GM19324 (cell line): ENCODE data around the gene MYRIP.

Experiments
- ATAC-seq: cut with Tn5 transposase; IDR thresholded peaks from one replicate; pipeline ENCODE4 v1.9.1; 2021; ENCODE audit warnings: mild to moderate bottlenecking, moderate library complexity; ENCODE audit not compliant: unreplicated experiment, low FRiP score

The MYRIP gene

DNA sequence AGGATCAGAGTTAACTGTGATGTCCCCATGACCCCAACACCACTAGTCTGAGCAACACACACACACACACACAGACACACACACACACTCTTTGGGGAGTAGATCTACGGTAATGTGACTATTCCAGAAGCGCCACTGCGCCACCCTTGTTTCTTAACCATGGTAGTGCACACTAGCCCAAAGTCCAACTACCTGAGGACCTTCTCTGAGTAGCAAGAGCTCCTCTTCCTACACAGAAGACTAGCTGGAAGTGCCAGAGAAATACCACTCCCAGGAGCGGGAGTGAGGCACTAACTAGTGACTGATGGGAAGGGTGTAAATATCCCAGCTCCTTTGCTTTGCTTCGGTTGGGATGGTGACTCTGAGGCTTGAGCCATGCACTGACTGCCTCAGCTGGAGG lies 404.1 kb downstream of the MYRIP start:
- no peak for ATAC-seq

DNA sequence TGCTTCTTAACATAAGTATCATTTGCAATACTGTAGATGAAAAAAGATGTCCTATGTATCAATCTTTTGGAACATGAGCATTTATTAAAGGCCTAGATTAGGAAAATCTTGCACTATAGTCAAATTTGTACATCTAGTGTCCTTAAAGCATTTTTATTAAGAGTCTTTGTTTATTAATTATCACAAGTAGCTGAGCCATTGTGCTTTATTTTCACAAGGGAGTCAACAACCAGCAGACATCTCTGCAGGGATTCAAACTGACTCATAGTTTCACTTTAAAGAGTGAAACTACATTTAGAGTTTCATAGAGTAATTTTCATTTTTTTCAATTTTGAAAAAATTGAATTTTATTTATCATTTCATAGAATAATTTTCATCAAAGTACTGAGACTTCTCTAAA lies 405.6 kb downstream of the MYRIP start:
- ATAC-seq, result no peak

DNA sequence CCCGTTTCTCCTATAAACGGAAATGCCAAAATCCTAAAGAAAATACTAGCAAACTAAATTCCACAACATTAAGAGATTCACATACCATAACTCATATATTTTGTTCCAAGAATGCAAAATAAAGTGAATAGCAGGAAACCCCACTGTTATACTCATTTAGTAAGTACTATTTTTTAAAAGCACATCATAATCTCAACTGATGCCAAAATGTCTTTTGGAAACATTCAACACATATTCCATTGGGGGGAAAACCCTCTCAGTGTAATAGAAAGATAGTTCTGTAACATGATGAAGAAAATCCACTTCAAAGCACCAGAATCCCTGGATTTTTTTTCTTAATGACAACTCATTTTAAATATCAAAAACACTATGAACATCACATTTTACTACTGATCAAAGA lies 407.1 kb downstream of the MYRIP start:
- ATAC-seq, result no peak

DNA sequence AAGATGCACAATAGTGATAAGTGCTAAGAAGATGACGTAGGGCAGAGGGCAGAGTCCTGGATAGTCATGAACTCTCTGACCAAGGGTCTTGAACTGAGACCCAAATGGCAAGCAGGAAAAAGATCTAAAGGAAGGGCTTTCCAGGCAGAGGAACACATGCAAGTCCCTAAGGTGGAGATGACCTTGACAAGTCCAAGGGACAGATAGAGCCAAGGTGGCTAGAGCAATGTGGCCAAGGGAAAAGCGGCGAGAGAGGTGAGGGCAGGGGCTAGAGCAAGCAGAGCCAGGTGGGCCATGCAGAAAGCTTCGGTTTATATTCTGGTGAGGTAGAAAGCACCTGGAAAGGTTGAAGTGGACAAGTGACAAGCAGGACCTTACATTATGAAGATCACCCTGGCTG lies 414.4 kb downstream of the MYRIP start:
- no peak for ATAC-seq

DNA sequence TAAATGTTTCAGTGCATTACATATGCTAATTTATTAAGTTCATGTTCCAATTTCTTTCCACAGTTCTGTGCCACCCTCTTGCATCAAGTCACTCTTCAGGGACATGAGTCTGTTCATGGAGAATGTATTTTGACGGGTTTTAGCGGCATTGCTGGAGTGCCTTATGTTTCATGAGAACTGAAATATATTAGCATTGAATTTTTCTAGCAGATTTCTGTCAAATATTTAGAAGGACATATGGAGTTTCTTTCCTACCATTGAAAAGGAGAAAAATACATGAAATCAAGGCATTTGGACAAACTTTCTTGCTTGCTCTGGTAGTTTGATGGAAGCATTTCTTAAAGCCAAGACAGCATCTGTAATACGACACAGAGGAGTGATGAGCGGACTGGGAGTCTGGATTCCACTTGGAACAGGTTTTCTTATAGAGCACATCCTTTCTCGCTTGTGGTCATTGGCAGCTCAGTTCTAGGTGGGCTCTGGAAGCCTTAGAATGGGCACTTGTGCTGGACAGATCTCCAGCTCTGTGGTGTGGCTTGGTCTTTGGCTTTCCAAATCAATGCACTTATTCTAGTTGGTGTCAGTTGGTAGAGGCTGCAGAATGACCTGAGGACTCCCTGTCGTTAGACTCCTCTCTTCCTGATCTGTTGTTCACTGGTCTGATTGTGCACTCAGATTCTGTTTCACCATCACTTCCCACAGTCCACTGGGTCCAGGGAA lies 415.5 kb downstream of the MYRIP start:
- no peak for ATAC-seq

DNA sequence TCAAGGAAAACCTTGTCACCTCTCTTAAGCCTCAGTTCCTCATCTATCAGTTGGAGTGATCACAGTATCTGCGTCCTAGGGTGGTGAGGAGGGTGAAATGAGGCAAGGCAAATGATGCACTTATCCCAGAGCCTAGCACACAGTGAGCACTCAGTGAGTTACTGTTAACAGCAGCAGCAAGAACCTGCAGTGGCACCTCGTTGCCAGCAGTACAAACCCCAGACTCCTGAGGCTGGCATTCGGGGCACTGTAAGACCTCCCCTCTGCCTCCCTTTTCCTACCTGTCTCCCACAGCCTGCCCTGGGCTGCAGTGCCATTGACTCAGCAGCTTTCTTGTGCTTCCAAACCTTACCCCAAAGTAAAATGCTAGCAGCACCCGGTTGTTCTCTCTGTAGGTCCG lies 417.2 kb downstream of the MYRIP start:
- no peak for ATAC-seq

DNA sequence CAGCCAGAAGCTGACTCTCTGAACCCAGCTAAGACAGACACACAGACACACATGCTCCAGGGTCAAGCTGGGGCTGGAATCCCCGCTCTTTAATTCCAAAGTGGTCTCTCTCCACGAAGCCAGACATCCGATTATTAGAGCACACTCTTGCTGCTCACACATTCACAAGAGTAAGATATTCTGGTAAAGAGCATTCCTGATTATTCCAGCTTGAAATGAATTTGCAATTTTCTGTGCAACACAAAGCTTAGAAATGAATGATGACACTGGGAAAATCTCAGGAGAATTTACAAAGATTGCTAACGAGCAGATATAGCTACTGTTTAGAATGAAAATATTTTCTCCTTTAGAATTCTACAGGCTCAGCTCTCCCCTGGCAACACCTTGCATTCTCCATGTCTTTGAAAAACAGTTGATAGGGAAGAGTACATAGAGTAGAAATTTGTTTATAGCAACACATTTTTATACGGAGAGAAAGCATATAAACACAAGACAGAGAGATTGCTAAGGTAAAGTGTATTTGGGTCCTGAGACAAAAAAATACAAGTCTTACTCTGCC lies 419.5 kb downstream of the MYRIP start:
- ATAC-seq, result no peak

DNA sequence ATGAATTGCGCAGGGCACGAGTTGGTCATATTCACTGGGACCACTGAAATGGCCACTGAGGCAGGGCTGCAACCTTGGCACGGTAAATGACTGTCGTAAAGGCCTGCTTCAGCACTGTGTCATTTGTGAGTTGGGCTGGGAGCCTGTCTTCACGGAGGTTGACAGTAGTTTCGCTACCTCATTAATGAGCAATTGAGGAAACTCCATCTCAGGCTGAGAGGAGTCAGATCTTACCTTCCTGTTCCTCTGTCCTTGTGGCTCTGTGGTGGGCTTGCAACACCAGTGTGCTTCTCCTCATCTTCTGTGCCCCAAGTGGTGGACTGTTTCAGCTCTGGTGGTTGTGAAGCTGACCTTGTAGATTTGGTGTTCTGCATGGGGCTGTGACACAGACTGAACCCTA lies 420.0 kb downstream of the MYRIP start:
- peak; percentile 67 for ATAC-seq

DNA sequence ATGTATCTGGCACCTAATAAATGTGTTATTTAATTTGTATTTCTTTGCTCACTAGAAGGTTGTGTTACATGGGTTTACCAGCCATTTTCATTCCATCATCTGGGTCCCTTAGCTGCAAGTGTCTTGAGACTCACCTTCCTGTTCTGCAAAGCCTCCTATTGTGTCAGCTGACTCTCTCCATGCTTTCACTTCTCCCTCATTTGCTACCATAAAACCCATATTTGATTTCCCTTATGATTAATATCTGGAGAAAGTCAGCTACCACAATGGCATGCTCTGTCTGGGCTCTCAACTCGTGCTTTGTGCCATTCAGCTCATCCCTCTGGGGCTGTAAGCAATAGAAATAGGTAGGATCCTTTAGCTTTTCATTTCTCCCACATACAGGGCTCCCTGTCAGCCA lies 420.6 kb downstream of the MYRIP start:
- no peak for ATAC-seq

DNA sequence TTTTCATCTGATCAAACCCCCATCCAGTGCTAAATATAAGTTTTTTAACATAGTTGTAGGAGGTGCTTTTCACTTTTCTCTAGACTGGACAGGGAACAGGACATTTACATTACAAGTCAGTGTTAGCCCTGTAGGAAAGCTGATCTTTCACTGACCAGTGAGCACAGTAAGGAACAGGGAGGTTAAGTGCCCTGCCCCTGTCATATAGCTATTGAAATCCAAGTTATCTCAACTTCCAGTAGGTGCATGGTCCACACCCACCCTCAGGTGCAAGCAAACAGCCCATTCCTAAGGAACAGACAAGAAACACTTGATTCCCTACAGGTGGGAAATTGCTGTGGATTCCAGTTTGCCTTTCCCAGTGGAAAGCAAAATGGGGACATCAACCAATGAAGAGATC lies 421.0 kb downstream of the MYRIP start:
- no peak for ATAC-seq

DNA sequence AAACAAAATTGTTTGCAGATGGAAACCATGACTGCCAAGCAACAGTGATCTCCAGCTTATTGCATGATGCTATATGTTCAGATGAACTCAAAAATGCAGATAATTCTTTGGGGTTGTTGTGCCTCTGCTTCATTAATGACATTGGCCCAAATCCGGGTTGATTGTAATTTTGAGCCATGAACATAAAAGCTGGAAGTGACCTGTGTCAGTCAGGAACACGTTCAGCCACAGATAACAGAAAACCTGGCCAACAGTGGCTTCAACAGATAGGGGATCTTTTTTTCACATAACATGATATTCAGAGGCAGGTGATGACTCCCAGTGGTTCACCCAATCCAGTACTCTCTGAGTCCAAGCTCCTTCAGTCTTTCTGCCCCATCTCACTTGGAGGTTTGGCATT lies 423.2 kb downstream of the MYRIP start:
- no peak for ATAC-seq

DNA sequence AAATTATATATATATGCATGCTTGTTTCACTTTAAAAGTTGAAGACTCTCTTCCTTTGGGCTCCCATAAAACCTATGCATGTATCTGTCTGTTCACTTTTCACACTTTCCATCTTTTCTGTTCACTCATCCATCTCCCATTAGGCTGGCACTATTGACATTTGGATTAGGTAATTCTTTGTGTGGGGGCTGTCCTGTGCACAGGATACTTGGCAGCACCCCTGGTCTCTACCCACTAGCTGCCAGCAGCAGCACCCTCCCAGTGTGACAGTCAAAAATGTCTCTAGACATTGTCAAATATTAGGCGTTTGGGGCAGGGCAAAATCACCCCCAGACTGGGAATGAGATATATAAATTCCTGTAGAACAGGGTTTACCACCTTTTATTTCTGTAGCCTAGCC lies 427.8 kb downstream of the MYRIP start:
- ATAC-seq, result no peak

DNA sequence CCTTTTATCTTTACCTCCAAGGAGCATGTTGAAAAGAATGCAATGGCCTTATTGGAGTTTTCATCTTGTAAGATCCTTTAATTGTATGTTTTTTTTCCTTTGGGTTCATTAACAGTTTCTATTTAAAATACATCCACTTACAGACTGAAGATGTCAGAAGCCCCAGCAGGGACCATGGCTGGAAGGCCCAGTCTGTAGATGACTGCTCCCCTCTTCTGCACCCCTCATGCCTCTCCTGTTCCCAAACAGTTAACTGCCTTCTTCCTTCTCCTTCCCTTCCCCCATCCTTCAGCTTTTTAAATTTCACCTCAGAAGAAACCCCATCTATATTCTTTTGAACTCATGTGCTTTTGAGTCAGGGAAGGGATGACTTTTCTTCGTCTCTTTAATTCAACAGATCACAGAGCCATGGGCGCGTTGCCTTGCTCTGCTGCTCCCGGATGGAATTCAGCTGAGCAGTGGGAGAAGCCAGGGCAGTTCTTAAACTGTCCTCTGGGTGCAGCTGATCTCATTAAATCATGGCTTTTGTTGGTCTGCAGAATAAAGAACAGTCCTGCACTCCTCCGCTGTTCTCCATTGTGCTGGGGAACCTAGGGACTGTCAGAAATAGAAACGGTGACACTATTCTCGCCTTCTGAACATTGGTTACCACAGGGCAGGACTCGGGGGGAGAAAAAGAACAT lies 428.6 kb downstream of the MYRIP start:
- ATAC-seq, result no peak

DNA sequence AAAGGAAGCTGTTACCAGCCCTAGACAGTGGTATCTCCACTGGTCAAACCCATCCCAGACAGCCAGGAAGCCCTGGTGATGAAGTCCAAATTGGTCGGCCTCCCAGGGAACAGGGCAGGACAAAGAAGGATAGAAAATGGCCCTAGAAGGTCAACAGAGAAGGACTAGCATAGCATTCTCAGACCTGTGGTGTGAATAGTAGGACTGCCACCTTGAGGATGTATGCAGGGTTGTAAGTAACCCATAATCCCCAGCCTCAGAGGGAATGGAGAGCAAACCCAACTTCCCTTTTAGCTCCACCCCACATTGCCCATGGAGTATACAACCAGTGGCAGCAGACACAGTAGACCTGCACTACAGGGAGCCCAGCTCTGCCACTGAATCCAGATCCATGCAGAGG lies 431.5 kb downstream of the MYRIP start:
- no peak for ATAC-seq

DNA sequence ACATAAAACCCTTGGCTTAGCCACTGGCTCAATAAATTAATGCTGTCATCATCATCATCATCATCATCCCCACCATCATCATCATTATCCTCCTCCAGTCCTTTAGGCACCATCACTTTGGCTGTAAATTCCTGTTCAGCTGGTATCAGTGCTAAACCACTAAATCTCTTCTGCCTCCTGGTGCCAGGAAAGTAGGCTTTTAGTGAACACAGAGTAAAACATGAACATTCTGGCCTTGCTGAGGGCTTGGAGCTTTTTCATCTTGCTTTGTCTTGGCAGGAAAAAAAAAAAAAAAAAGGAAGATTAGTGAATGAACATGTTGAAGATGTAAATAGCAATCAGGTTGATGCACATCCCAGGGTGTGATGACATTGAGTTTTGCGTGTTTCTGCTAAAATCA lies 432.8 kb downstream of the MYRIP start:
- no peak for ATAC-seq

DNA sequence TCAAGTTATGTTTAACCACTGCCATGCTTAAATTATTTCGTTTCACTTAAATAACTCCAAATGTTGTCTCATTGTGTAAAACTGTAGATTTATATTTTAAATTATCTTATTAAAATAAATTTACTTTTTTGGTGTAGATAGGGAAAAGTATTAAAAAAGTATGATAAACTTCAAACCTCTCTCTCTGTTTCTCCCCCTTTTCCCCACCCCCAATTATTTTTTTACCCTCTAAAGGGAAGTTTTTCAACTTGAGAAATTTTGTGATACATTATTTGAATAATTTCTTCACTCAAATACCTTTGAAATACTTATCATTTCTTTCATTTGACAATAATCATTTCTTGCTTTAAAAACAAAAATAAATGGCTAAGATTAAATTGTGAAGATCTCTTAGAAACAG lies 433.2 kb downstream of the MYRIP start:
- no peak for ATAC-seq

DNA sequence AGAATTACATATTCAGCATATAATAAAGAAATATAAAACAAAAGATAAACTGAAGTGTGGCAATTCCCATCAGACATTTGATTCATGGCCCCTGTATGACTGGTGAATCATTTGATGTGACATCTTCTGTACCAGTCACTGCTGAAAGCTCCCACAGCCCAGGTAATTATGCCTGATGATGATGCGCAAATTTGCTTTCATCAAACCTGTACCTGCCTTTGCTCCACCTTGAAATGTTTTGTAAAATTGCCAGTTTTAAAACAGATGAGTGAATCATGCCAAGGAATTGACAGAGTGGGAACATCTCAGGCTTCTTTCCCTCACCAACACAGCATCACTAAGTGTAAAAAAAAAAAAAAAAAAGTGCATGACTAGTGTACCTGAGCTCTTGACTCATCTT lies 433.6 kb downstream of the MYRIP start:
- no peak for ATAC-seq

DNA sequence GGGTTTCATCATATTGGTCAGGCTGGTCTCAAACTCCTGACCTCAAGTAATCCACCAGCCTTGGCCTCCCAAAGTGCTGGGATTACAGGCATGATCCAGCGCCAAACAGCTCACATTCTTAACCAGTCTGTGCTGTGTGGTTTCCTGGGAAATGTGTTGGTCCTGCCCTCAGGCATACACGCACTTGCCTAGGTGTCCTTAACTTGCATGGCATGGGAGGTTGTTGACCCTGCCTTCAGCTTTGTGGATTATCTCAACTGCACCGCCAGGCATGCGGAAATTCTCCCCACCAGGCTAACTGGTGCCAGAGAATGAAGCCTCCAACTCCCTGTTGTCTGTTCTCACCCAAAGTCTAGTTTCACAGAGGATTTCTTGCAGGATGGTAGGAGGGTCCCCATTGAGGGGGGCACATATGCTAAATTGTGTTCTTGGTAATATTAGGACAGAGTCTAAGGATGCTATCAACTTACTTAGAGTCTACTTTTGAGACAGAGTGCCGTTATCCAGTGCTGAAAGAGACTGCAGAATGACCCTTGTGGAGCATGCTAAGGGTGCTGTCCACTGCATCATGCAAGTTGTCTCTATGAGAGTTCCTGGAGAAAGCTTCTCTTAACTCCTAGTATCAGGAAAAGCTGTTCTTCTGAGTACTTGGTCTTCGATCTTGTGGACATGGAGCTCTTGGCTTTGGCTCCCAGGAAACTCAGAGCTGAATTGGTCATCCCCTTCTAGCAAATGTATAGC lies 438.5 kb downstream of the MYRIP start:
- ATAC-seq, result no peak

DNA sequence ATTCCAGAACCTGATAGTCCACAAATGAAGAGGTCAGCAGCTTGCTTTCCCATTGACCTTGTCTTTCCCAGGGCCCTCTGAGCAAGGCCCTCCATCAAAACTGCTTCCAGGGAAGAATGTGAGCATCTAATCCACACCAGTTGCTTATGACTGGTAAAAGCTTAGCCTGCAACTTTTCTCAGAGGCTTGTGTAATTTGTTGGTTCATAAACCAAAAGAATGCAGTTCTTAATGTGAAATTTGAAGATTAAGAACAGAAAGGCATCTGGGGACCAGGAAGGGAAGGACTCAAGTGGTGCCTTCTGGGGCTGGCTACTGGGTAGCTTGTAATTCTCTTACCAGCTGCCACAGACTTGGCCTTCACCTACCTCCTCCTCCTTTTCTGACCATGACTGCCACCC lies 439.2 kb downstream of the MYRIP start:
- no peak for ATAC-seq

DNA sequence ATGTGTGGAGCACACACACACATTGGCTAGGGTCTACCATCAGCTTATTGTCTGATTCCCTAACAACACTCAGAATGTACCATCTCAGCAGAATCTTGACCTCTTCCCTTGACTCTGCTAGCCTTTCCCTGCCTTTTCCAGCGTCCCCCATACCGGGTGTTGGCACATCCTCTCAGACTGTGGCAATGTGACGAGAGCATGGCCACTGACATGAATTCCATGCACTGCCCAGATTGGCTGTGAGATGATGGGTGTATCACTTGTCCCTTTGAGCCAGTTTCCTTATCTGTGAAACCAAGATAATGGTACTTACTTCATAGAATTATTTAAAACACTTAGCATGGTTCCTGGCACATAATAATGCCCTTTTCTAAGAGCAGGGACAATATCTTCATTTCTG lies 439.8 kb downstream of the MYRIP start:
- no peak for ATAC-seq

DNA sequence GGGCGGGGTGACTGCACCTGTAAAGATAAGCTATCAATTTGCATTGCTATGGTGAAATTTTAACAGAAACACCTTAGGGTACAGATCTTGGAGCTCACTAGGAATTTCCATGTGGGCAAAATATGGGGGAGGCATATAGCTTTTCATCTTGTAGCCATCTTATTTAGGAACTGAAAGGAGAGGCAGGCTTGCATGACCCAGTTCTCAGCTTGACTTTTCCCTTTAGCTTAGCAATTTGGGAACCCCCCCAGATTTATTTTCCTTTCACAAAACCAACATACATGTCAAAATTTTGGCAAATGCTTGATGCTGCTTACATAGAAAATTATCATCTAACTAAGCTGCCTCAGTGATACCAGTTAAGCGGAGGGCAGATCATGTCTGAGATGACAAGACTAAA lies 445.1 kb downstream of the MYRIP start:
- no peak for ATAC-seq
